Common myeloid progenitor, CD34-positive (primary cell): ENCODE measurements around the gene LRRTM3.

Experiments used
- CTCF ChIA-PET: fragments of 350-600 bp; sonication (Branson Sonifier 250); formaldehyde crosslinking; loops from one replicate; lab custom pipeline; 2021; ENCODE audit warnings: antibody characterized with exemption; lab: Charles Lee
- POLR2A ChIA-PET: fragments of 350-600 bp; sonication (Branson Sonifier 250); formaldehyde crosslinking; loops from one replicate; lab custom pipeline; 2021; ENCODE audit warnings: antibody characterized with exemption; lab: Charles Lee
- DNase-seq, 3 donors: peaks; one replicate each; pipeline versions ENCODE4 v3.0.0 to v3.0.0-alpha.2; 2013
- H3K27ac ChIP-seq, 2 experiments: 1 replicate in 1 of 2; 2 replicates in 1 of 2; pipeline ENCODE4 v1.7.0; 2013; ENCODE audit warnings: inconsistent platforms in 2 of 2, low read length in 2 of 2, mild to moderate bottlenecking in 2 of 2, low read depth in 1 of 2, moderate library complexity in 1 of 2; ENCODE audit not compliant: severe bottlenecking in 2 of 2, insufficient read depth in 1 of 2, poor library complexity in 1 of 2
- H3K27me3 ChIP-seq, 5 experiments: replicated peaks in 2 of 5; 1 replicate in 3 of 5; 2 replicates in 2 of 5; pipeline versions ENCODE4 v1.6.1 to v1.7.0; 2013; ENCODE audit warnings: low read length in 4 of 5, mild to moderate bottlenecking in 2 of 5, moderate library complexity in 2 of 5, inconsistent platforms in 1 of 5; ENCODE audit not compliant: insufficient read depth in 5 of 5, control insufficient read depth in 4 of 5
- H3K36me3 ChIP-seq, 4 experiments: 1 replicate in 2 of 4; 2 replicates in 2 of 4; pipeline versions ENCODE4 v1.6.1 to v1.7.0; 2013; ENCODE audit warnings: low read length in 3 of 4, control low read depth in 1 of 4, mild to moderate bottlenecking in 1 of 4; ENCODE audit not compliant: control insufficient read depth in 4 of 4, insufficient read depth in 4 of 4
- H3K4me1 ChIP-seq, 4 experiments: 1 replicate in 3 of 4; 2 replicates in 1 of 4; pipeline versions ENCODE4 v1.6.1 to v1.7.1; 2013; ENCODE audit warnings: low read length in 3 of 4, mild to moderate bottlenecking in 3 of 4, control low read depth in 1 of 4, inconsistent platforms in 1 of 4, moderate library complexity in 1 of 4; ENCODE audit not compliant: control insufficient read depth in 4 of 4, insufficient read depth in 4 of 4; ENCODE audit errors: control extremely low read depth in 1 of 4
- H3K4me3 ChIP-seq, 7 experiments: 1 replicate in 4 of 7; 2 replicates in 3 of 7; pipeline versions ENCODE4 v1.5.1 to v1.7.0; 2013; ENCODE audit warnings: mild to moderate bottlenecking in 7 of 7, low read length in 6 of 7, moderate library complexity in 6 of 7, inconsistent platforms in 2 of 7, low read depth in 2 of 7, control low read depth in 1 of 7; ENCODE audit not compliant: insufficient read depth in 4 of 7, control insufficient read depth in 1 of 7; ENCODE audit errors: extremely low read depth in 1 of 7
- H3K9me3 ChIP-seq, 5 experiments: 1 replicate in 4 of 5; 2 replicates in 1 of 5; pipeline versions ENCODE4 v1.6.1 to v1.7.1; 2013; ENCODE audit warnings: low read length in 4 of 5, mild to moderate bottlenecking in 2 of 5, inconsistent platforms in 1 of 5, low read depth in 1 of 5, moderate library complexity in 1 of 5; ENCODE audit not compliant: control insufficient read depth in 4 of 5, insufficient read depth in 2 of 5; ENCODE audit errors: control extremely low read depth in 1 of 5
- WGBS: methylation state at CpG from one replicate; pipeline ENCODE4 v1.1.5; 2013; ENCODE audit not compliant: insufficient coverage; 5-methylcytosine and 5-hydroxymethylcytosine counted together

Gene LRRTM3

DNA sequence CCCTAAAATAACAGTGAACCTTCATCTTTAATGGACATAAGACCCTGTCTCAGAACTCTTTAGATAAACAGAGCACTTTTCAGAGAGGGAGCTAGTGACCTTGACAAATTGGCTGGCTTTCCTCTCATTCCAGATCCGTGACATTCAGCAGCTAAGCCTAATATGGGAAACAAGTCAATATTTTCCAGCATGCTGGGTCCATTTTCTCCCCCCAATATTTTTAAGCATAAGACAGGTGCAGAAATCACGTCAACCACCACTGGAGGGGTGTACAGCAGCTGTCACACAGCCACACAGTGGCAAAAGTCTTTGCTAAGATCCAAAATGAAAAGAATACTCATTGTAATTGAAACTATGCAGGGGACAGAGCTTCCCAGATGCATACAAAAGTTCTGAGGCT lies 26.1 kb downstream of the LRRTM3 start:
- Histone ChIP-seq H3K4me1 (no peaks in the 10 kb centered on the region), H3K9me3 (no peaks in the 10 kb centered on the region), H3K27me3 (no peaks in the 10 kb centered on the region), H3K27ac (no peak overlapping the region), H3K4me3 (no peak overlapping the region), H3K36me3 (no peaks in the 10 kb centered on the region)
- POLR2A ChIA-PET, result no interaction called here
- 94% methylated on average over 2 of the region's 2 CpGs for WGBS
- CTCF ChIA-PET, result interaction anchor here (1.1 kb wide), 1 partner anchor 13 kb away, joined by 3 read pairs; no protein-coding TSS in a partner anchor
- DNase-seq, result no peak

DNA sequence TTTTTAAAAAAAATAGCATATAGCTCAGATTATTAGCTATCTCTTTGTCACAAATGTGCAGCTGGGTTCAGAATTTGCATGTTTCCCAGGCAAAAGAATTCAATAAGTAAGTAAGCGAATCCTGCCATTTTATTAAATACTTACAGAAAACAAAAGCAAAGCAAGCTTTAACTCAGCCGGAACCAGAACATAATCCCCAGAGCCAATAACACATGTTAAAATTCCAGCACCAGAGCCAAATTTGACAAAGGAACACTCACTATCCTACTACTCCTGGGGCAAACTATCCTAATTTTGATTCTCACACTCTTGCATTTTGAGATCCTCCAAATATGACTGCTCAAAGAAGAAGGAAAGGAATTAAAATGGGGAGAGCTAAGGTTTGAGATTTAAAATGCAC lies 32.6 kb downstream of the LRRTM3 start:
- POLR2A ChIA-PET, result no interaction called here
- Histone ChIP-seq H3K27me3 (no peaks in the 10 kb centered on the region), H3K4me3 (no peak overlapping the region), H3K4me1 (no peaks in the 10 kb centered on the region), H3K27ac (no peak overlapping the region), H3K36me3 (no peaks in the 10 kb centered on the region), H3K9me3 (no peaks in the 10 kb centered on the region)
- DNase-seq, result no peak
- WGBS, result 100% methylated on average over 1 of the region's 2 CpGs
- CTCF ChIA-PET, result interaction anchor here (1.8 kb wide), 1 partner anchor 24 kb away, joined by 4 read pairs; no protein-coding TSS in a partner anchor

GRCh38 chr10:66964946-66965345 lies 39.1 kb downstream of the LRRTM3 start:
- POLR2A ChIA-PET, result no interaction called here
- no peak overlapping the region for H3K27ac ChIP-seq
- whole genome bisulfite sequencing, result 71% methylated on average over 3 of the region's 4 CpGs
- peaks cover 0 to 2% (median 0%) of the 10 kb centered on the region in 5 experiments for H3K27me3 ChIP-seq
- DNase-seq, result no peak
- H3K4me1 ChIP-seq, result no peaks in the 10 kb centered on the region
- CTCF ChIA-PET, result interaction anchor here (1.0 kb wide), 1 partner anchor 13 kb away, joined by 3 read pairs; no protein-coding TSS in a partner anchor
- no peaks in the 10 kb centered on the region for H3K9me3 ChIP-seq
- H3K36me3 ChIP-seq, result no peaks in the 10 kb centered on the region
- H3K4me3 ChIP-seq, result no peak overlapping the region

GRCh38 chr10:66980246-66980815 lies 54.5 kb downstream of the LRRTM3 start:
- ChIA-PET POLR2A (no interaction called here), CTCF (no interaction called here)
- WGBS, result 94% methylated on average over 3 of the region's 4 CpGs

GRCh38 chr10:66981361-66982052 lies 55.7 kb downstream of the LRRTM3 start:
- Histone ChIP-seq H3K4me1 (no peaks in the 10 kb centered on the region), H3K27ac (no peak overlapping the region), H3K9me3 (no peaks in the 10 kb centered on the region), H3K27me3 (no peaks in the 10 kb centered on the region), H3K4me3 (no peak overlapping the region), H3K36me3 (no peaks in the 10 kb centered on the region)
- 100% methylated on average over 2 of the region's 3 CpGs for WGBS
- no peak for DNase-seq
- CTCF ChIA-PET, result no interaction called here
- POLR2A ChIA-PET, result no interaction called here

More at GRCh38 chr10:66980246-66980815, 54.5 kb downstream of the LRRTM3 start:
- DNase-seq, result no peak
- Histone ChIP-seq H3K4me3 (no peak overlapping the region), H3K27me3 (no peaks in the 10 kb centered on the region), H3K9me3 (no peaks in the 10 kb centered on the region), H3K27ac (no peak overlapping the region), H3K36me3 (no peaks in the 10 kb centered on the region), H3K4me1 (no peaks in the 10 kb centered on the region)

GRCh38 chr10:66982053-66982420 lies 56.2 kb downstream of the LRRTM3 start:
- WGBS, result no CpG with 5 or more reads among the region's 1 CpG
- no peaks in the 10 kb centered on the region for H3K9me3 ChIP-seq
- H3K36me3 ChIP-seq, result no peaks in the 10 kb centered on the region
- H3K4me1 ChIP-seq, result no peaks in the 10 kb centered on the region
- POLR2A ChIA-PET, result no interaction called here
- no peak overlapping the region for H3K27ac ChIP-seq
- no peak overlapping the region for H3K4me3 ChIP-seq
- no peaks in the 10 kb centered on the region for H3K27me3 ChIP-seq
- CTCF ChIA-PET, result no interaction called here
- DNase-seq, result no peak

DNA sequence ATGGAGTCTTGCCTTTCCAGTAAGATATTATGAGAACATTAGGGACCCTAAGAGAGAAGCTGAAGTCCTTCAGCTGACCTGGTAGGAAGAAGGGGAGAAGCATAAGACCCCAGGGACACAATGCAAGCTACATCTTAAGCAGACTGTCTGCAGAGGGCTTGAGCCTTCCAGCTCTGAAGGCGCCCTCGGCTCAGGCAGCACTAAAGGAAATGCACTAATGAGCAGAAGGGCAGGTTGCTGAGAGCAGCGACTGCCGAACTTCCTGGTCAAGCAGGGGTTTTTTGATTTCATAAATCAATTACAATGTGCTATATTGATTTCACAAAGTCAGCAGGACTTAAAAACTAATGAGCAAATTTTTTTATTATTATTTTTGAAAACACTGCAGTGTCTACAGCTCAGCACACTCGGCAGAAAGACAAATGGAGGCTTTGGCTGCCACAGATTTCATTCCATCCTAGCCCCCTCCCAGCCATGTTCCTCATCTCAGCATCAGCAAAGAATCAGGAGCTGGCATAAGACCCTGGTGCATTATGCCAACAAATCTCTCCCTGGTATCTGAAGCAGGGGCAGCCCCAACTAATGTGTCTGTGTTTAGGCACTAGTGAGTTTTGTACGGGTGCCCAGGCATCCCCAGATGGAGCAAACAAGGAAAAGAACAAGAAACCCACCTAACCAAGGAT lies 57.1 kb downstream of the LRRTM3 start:
- H3K9me3 ChIP-seq, result no peaks in the 10 kb centered on the region
- CTCF ChIA-PET, result interaction anchor here (1.2 kb wide), 1 partner anchor 58 kb away, joined by 3 read pairs; the partner anchor contains the start of gene LRRTM3
- no peaks in the 10 kb centered on the region for H3K36me3 ChIP-seq
- H3K4me3 ChIP-seq, result no peak overlapping the region
- H3K27me3 ChIP-seq, result no peaks in the 10 kb centered on the region
- no peak overlapping the region for H3K27ac ChIP-seq
- no peaks in the 10 kb centered on the region for H3K4me1 ChIP-seq
- POLR2A ChIA-PET, result no interaction called here
- 75% methylated on average over 1 of the region's 6 CpGs for WGBS
- DNase-seq, result no peak
